ENCODE measurements around the gene ABCA6. TPM values are rescaled to one million over a fixed set of nuclear protein-coding genes. Genes with fewer than 3 reads are reported as not detected.

The ABCA6 gene
- total and polyA plus RNA-seq, 4 donors: 1.9 to 132 (median 8.7) TPM

GRCh38 chr17:69042308-69042707 lies 99.4 kb downstream of the ABCA6 start:
- DNase-seq: no peak
- no peak for TF ChIP-seq CTCF (IDR thresholded peaks at IDR 0.05; ENCODE audit: control extremely low read depth, extremely low read depth)
- no peak for ATAC-seq (ENCODE audit: insufficient read depth, low FRiP score)
- Histone ChIP-seq H3K9ac (ENCODE audit: insufficient read depth in 1 of 2, low read length in 2 of 2) (no peak overlapping the region), H3K9me3 (ENCODE audit: control insufficient read depth in 4 of 4, insufficient read depth in 3 of 4, low read length in 3 of 4) (peaks cover 0 to 5% (median 0%) of the 10 kb centered on the region in 4 donors), H3K36me3 (ENCODE audit: control insufficient read depth in 4 of 4, insufficient read depth in 4 of 4, low read length in 4 of 4) (peaks cover 0 to 11% (median 0%) of the 10 kb centered on the region in 4 donors), H3K4me1 (ENCODE audit: control insufficient read depth in 5 of 5, insufficient read depth in 5 of 5, low read length in 5 of 5) (peaks cover 0 to 3% (median 0%) of the 10 kb centered on the region in 5 donors), H3K27me3 (ENCODE audit: control insufficient read depth in 3 of 3, insufficient read depth in 3 of 3, low read length in 2 of 3) (no peaks in the 10 kb centered on the region), H3K27ac (ENCODE audit: low read depth in 1 of 2, low read length in 1 of 2) (no peak overlapping the region), H3K4me3 (no peak overlapping the region)
- WGBS, 2 donors: 88 to 89% methylated on average over 5 of the region's 5 CpGs

- Histone ChIP-seq H3K27ac (ENCODE audit: low read depth in 1 of 2, low read length in 1 of 2) (no peak overlapping the region), H3K9me3 (ENCODE audit: control insufficient read depth in 4 of 4, insufficient read depth in 3 of 4, low read length in 3 of 4) (no peaks in the 10 kb centered on the region), H3K36me3 (ENCODE audit: control insufficient read depth in 4 of 4, insufficient read depth in 4 of 4, low read length in 4 of 4) (peaks cover 0 to 2% (median 0%) of the 10 kb centered on the region in 4 donors), H3K4me1 (ENCODE audit: control insufficient read depth in 5 of 5, insufficient read depth in 5 of 5, low read length in 5 of 5) (peaks cover 0 to 3% (median 0%) of the 10 kb centered on the region in 5 donors), H3K4me3 (no peak overlapping the region), H3K27me3 (ENCODE audit: control insufficient read depth in 3 of 3, insufficient read depth in 3 of 3, low read length in 2 of 3) (no peaks in the 10 kb centered on the region), H3K9ac (ENCODE audit: insufficient read depth in 1 of 2, low read length in 2 of 2) (no peak overlapping the region)
- 91 to 96% methylated on average over 3 of the region's 3 CpGs for WGBS, 2 donors
- ATAC-seq (ENCODE audit: insufficient read depth, low FRiP score) (no peak), DNase-seq (no peak)
- TF ChIP-seq CTCF (IDR thresholded peaks at IDR 0.05; ENCODE audit: control extremely low read depth, extremely low read depth): no peak
These were observed 109.9 kb downstream of the ABCA6 start for GRCh38 chr17:69031839-69032238.

- H3K4me3 ChIP-seq: no peak overlapping the region
- no peak overlapping the region for H3K9ac ChIP-seq (ENCODE audit: insufficient read depth in 1 of 2, low read length in 2 of 2)
- DNase-seq (no peak), ATAC-seq (ENCODE audit: insufficient read depth, low FRiP score) (no peak)
- 83 to 84% methylated on average over 1 of the region's 1 CpG for WGBS, 2 donors
- H3K27ac ChIP-seq (ENCODE audit: low read depth in 1 of 2, low read length in 1 of 2): no peak overlapping the region
- no peaks in the 10 kb centered on the region for H3K9me3 ChIP-seq (ENCODE audit: control insufficient read depth in 4 of 4, insufficient read depth in 3 of 4, low read length in 3 of 4)
- peaks cover 0 to 2% (median 0%) of the 10 kb centered on the region in 4 donors for H3K36me3 ChIP-seq (ENCODE audit: control insufficient read depth in 4 of 4, insufficient read depth in 4 of 4, low read length in 4 of 4)
- TF ChIP-seq CTCF (IDR thresholded peaks at IDR 0.05; ENCODE audit: control extremely low read depth, extremely low read depth): no peak
- no peaks in the 10 kb centered on the region for H3K27me3 ChIP-seq (ENCODE audit: control insufficient read depth in 3 of 3, insufficient read depth in 3 of 3, low read length in 2 of 3)
- H3K4me1 ChIP-seq (ENCODE audit: control insufficient read depth in 5 of 5, insufficient read depth in 5 of 5, low read length in 5 of 5): peaks cover 0 to 3% (median 0%) of the 10 kb centered on the region in 5 donors
These were observed 111.5 kb downstream of the ABCA6 start for GRCh38 chr17:69030169-69030568.

Small RNA genes lying within 50 kb of the gene (small RNA-seq; reads per million reads assigned to genes)
- gene MIR4524B (ENCODE audit: low replicate concordance): 0.13 reads per million

Other genes starting within 250 kb of the ABCA6 start
- gene ABCA8, start 186.5 kb downstream of the ABCA6 start, total RNA-seq: 100 to 1,000 TPM in 1 of 2 donors, 10 to 100 TPM in 1; 10.5 to 187 TPM
- gene ABCA8, start 186.5 kb downstream of the ABCA6 start, polyA plus RNA-seq: 1 to 10 TPM; 2.7 to 5.1 TPM
- 10 to 100 TPM in 1 of 2 donors, 1 to 10 TPM in 1; 2.6 to 24.7 TPM for gene ABCA9, start 81.0 kb downstream of the ABCA6 start, total RNA-seq
- 1 to 10 TPM in 1 of 2 donors, under 1 TPM in 1; 0.34 to 3.1 TPM for gene ABCA9, start 81.0 kb downstream of the ABCA6 start, polyA plus RNA-seq
- 10 to 100 TPM in 1 of 2 donors, 1 to 10 TPM in 1; 3.5 to 26.6 TPM for gene ABCA10, start 86.9 kb upstream of the ABCA6 start, total RNA-seq
- 10 to 100 TPM in 1 of 2 donors, under 1 TPM in 1; 0.29 to 10.9 TPM for gene ABCA10, start 86.9 kb upstream of the ABCA6 start, polyA plus RNA-seq
- gene ABCA5, start 185.2 kb upstream of the ABCA6 start, total RNA-seq: 10 to 100 TPM; 16.8 to 76.3 TPM
- 10 to 100 TPM in 1 of 2 donors, 1 to 10 TPM in 1; 4.8 to 22.8 TPM for gene ABCA5, start 185.2 kb upstream of the ABCA6 start, polyA plus RNA-seq

Measured in lung (tissue), 13 donors.